ENCODE measurements around the gene RAD23B.

- TF ChIP-seq CTCF (IDR thresholded peaks at IDR 0.05): no peak
- no peak for TF ChIP-seq POLR2A (IDR thresholded peaks at IDR 0.05)
Measured at GRCh38 chr9:107375001-107375400, 91.9 kb downstream of the RAD23B start.

Measured in Peyer's patch (tissue), 4 donors.